Coronary artery (tissue), 2 donors: ENCODE results near the gene SINHCAF.

ENCODE experiments used
- DNase-seq: peaks from one replicate; pipeline ENCODE4 v3.0.0-alpha.2; 2017; ENCODE audit warnings: low spot score
- H3K27ac ChIP-seq, 2 donors: fragments of 200-600 bp; sonication (generic); one replicate each; pipeline ENCODE4 v1.5.1; 2016 to 2019
- H3K4me3 ChIP-seq: fragments of 200-600 bp; sonication (generic); 2 replicates; pipeline ENCODE4 v1.5.1; 2016; ENCODE audit warnings: mild to moderate bottlenecking, moderate library complexity
- TF ChIP-seq, protein P1 (sequence below): fragments of 200-600 bp; sonication (generic); IDR thresholded peaks from one replicate; pipeline ENCODE4 v1.5.1; 2019; ENCODE audit warnings: antibody characterized with exemption

SINHCAF gene

DNA sequence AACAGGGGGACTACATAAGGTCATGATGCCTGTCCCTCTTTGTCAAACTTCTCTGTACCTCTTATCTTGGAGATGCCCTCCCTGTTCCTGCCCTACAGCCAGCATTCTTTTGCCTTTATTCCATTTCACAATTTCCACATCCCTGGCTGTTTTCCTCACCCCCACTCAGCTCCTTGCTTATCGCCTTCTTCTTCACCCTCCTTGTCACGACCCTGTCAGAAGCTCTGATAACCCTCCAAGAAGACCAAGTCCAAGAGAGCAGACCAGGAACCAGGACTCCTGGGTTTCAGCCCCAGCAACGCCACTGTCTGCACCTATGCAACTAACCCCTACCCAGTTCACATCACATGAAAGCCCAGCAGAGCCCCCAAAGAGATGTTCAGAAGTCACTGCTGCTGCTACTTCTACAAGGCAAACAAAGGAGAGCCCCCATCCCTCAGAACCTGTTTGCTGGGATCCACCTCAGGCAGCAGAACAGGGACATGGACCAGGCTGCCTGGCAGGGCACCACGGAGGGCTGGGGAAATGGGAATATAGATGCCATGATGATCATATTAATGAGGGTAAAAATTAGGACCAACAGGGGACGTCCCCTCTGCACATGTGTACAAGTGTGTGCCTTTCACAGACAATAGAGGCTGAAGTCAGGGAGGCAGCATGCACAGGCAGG lies 92.8 kb downstream of the SINHCAF start:
- no peak overlapping the region for H3K27ac ChIP-seq
- H3K4me3 ChIP-seq = no peak overlapping the region
- no peak for DNase-seq
- TF ChIP-seq, protein P1, sequence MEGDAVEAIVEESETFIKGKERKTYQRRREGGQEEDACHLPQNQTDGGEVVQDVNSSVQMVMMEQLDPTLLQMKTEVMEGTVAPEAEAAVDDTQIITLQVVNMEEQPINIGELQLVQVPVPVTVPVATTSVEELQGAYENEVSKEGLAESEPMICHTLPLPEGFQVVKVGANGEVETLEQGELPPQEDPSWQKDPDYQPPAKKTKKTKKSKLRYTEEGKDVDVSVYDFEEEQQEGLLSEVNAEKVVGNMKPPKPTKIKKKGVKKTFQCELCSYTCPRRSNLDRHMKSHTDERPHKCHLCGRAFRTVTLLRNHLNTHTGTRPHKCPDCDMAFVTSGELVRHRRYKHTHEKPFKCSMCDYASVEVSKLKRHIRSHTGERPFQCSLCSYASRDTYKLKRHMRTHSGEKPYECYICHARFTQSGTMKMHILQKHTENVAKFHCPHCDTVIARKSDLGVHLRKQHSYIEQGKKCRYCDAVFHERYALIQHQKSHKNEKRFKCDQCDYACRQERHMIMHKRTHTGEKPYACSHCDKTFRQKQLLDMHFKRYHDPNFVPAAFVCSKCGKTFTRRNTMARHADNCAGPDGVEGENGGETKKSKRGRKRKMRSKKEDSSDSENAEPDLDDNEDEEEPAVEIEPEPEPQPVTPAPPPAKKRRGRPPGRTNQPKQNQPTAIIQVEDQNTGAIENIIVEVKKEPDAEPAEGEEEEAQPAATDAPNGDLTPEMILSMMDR = no peak

DNA sequence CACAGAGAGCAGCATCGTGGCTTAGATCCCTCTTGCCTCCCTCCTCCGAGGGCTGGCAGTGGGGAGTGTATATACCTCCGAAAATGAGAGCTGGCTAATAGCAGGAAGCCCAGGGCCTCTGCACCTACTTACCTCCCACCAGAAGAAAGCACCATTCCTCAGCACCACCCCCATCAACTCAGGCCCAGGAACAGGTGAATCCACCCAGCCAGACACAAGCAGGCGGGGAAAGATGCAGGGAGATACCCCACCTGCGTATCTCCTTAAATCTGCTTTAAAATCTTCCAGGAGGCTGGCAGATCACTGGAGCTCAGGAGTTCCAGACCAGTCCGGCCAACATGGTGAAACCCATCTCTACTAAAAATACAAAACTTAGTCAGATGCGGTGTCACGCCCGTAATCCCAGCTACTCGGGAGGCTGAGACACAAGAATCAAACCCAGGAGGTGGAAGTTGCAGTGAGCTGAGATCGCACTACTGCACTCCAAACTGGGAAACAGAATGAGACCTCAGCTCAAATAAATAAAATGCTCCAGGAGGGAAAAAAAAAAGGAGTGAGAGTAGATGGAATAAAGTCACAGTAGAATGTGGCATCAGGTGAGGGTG lies 93.5 kb downstream of the SINHCAF start:
- H3K27ac ChIP-seq = no peak overlapping the region
- DNase-seq = no peak
- TF ChIP-seq, protein P1 = no peak

DNA sequence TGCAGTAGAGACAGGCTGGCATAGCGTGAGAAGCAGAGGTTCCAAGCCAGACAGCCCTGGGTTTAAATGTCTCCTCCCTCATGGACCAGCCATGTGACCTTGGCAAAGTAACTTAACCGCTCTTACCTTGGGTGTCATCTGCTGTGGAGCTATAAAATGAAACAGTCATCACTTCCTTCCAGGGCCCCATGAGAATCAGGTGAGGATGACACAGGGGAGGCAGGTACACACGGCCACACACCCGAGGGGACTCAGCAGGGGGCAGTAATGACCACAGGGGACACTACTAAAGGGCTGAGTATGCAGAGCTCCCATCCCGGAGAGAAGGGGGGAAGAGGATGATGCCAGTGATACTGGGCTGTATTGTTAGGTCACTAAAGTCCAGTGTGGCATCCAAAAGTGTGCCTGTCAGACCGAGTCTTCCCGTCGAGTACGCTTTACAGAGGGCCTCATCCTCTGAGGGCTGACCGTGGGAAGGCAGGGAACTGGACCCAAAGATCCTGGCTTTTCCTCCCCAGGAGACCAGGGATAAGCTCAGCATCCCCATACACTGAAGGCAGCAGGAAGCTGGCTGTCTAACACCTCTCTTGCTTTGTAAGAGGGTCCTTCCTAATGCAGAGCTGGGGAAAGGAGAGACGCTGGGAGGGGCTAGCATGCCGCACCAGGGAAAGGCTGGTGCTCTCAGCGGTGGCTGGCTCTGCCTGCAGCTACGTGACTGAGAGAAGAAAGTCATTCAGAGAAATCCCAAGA lies 94.2 kb downstream of the SINHCAF start:
- TF ChIP-seq, protein P1 = no peak
- no peak for DNase-seq
- H3K4me3 ChIP-seq = no peak overlapping the region
- H3K27ac ChIP-seq = no peak overlapping the region

More for the DNA sequence above, 93.5 kb downstream of the SINHCAF start:
- no peak overlapping the region for H3K4me3 ChIP-seq
